GM21515 (cell line): ENCODE measurements around the gene SYNDIG1.

Experiments
- ATAC-seq: cut with Tn5 transposase; IDR thresholded peaks from one replicate; pipeline ENCODE4 v1.9.1; 2021; ENCODE audit not compliant: unreplicated experiment

SYNDIG1 gene

DNA sequence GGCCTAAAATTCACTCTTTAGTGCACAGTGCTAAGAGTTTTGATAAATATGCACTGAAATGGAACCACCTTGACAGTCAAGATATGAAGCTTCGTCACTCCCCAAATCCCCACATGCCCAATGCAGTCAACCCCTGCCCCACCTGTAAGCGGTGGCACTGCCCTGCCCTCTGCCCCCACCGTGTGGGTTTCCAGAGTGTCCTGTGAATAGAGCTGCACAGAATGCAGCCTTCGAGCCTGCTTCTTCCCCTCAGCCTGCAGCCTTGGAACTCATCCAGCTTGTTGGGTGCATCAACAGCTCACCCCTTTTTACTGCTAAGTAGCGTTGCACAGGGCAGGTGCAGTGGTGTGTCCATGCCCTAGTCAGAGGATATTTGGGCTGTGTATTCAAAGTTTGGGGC, 216.3 kb downstream of the SYNDIG1 start:
- no peak for ATAC-seq

DNA sequence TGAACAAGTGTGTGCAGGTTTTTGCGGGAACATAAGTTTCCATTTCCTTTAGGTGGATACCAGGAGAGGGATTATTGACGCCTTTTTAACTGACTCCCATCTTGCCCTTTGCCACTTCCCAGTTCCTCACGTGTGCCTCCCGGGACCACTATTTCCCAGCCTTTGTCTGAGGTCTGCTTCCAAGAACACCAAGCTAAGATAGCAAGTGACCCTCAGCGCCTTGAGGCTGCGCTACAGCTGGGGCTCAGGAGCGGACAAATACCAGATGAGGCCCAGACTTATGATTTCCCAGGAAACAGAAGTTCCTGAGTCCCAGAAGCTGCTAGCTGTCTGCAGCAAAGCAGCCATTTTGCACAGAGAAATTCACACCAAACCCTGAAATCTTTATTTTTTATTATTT, 216.7 kb downstream of the SYNDIG1 start:
- ATAC-seq: no peak

DNA sequence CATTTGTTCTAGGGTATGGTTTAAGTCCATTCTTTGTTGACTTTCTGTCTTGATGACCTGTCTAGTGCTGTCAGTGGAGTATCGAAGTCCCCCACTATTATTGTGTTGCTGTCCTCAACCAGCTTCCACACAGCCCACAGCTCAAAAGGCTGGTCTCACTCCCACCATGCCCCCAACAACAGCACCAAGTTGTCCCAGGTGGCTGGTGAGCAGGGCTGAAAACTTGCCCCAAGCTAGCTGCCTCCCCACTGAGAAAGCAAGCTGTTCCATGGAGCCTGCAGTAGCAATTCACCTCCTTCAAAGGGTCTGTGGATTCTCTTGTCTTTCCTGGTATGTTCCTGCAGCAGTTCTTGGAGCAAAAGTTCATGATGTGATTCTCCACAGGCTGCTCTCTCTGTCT, 221.0 kb downstream of the SYNDIG1 start:
- no peak for ATAC-seq

DNA sequence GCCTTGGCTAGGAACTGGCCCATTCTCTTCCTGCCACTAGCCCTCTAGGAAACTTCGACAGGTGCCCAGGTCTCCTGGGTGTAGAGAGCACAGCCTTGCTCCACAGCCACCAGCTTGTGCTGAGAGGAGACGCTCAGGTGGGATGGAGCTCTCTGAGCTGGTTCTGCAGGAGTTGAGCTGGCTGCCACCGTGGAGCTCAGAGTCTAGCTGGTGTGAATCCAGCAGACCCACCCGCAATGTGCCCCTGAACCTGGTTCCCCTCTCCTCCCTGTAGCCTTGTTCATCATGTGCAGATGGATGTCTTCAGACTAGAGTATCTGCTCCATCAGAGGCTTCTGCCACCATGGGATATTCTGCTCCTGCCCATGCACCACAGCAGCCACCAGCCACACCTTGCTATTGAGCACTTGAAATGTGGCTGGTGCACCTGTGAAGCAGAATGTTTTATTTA, 222.5 kb downstream of the SYNDIG1 start:
- ATAC-seq: no peak

DNA sequence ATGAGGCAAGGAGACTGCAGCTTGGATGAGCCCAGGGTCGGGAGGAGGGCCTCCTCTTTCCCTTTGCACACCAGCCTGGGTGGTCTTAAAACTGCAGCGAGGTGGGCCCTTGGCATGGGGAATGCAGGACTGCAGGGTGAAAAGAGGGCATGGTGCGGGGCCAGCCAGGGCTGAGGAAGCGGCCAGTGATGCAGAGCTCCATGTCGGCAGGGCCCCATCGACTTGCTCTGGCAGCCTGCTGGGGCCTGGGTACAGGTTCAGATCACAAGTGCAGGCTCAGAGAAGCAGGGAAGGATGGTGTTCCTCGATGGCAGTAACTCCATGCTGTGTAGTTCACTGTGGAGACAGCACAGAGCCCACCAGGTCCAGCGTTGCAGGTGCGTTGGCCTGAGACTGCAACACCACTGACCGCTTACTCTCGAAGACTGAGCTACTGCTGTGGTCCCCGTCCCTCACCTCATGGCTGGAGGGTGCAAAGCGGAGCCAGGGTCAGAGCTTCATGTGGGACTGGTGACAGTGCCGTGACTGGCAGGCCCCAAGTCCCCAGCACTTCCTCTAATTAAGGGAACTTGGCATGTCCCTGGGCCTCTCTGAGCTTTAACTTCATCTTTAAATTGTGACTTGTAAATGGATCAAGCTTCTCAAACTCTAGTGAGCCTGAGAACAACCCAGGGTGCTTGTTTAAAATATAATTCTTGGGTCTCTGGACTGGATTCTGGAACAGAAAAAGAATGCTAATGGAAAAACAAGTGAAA, 223.2 kb downstream of the SYNDIG1 start:
- no peak for ATAC-seq

DNA sequence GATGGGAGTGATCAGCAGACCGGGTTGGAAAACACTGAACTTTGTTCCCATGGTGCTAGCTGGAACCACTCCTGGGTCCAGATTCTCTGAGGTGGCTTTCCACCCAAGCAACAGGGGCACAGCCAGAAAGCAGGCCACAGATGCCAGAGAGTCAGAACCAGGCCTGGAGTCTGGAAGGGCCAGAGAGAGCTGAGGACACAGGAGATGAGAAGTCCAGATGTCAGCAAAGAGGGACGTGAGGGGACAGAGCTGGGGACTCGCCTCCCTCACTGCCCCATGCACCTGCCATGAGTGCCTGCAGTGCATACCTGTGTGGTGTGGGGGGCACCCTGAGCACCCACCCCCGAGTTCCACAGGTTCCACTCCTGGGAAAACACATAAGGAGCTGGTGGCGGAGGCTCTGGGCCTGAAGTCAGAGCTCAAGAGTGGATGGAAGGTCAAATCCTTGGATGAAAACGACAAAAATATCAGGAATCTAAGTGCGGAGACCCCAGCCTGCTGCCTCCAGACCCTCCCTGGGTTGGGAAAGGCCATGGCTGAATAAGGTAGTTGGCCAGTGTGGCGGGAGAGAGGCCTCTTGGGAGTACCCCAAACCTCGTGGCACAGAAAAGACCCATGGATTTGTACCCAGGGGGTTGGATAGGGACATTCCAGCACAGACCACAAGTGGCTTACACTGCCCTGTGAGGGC, 224.2 kb downstream of the SYNDIG1 start:
- no peak for ATAC-seq

DNA sequence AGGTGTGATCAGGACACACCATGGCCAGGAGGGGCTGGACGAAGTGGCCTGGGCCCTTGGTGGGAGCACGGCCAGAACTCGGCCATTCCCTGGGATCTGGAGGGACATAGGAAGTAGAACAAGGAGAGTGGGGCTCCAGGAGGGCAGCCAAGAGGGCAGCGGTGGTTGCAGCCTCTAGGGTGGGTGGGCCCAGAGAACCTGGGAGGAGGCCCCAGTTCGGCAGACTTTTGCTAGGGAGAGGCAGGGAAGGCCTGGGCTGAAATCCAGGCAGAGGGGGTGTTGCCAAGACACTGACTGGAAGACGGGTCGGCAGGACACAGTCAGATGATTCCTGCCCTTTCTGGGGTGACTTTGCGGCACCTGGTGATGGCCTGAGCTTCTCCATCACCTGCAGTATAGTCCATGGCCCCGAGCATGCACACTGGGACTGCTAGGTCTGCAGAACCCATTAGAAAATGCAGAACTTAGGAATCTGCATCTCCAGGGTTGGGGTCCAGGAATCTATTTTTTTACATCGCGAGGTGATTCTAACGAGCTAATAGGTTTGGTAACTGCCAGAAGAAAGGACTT, 224.8 kb downstream of the SYNDIG1 start:
- ATAC-seq: no peak

DNA sequence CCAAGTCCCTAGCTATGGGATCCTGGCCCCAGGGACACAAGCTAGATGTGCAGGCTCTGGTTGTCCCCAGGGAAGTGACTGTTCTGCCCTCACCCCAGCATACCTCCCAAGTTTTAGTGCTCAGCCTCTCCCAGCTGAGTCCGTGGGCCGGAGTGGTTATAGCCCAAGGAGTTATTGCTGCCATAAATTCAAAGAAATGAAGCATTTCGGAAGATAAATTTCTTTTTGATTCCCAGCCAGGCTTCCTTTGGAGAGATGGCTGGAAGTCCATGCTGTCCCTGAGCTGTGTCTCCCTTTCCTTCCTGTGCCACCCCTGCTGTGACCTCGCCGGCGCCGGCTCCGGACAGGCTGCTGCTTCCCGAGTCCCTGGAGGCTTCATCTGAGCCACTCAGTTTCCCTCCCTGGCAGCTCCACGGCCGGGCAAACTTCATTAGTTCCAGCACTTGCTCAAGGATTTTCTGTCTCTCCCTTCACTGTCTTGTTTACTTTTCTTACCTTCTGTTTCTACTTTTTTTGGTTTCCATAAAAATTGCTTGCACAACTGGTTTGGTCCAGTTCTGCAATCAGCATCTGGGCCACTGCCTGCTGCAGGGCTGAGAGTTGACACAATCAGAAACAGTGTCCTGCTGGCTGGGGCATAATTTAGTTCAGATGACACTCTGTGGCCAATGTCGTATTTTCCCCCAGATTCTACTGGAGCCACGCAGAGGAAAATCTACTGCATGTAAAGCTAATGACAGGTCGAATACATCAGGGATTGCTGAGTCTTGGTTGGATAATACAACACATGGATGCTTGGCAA, 225.5 kb downstream of the SYNDIG1 start:
- no peak for ATAC-seq

DNA sequence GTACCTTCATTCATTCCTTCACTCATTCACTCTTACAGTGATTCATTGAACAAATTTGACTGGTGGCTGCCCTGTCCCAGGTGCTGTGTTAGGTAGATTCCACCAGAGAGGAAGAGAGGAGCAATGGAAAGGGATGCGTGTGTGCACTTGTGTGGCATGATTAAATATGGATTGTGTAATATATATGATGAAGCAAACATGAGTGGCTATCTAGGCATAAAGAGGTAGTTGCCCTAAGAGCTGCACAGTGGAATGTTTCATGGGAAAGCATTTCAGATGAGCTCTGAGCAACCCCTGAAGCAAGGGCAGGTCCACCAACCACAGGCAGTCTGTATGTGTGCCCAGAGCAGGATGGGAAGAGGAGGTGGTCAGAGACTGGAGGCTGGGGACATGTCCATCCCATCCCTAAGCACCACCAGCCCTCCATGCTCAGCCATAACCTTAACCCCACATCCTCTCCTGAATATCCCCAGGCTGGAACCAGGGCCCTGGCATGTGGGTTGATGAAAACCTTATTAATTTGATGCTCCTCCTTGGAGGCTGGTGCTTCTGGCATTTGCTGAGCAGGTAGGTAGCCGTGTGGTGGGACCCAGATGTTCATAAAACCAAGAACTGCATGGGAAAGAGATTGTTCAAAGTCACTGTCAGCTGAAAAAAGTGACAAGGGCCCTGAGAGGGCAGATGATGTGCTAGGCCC, 226.2 kb downstream of the SYNDIG1 start:
- ATAC-seq: no peak

DNA sequence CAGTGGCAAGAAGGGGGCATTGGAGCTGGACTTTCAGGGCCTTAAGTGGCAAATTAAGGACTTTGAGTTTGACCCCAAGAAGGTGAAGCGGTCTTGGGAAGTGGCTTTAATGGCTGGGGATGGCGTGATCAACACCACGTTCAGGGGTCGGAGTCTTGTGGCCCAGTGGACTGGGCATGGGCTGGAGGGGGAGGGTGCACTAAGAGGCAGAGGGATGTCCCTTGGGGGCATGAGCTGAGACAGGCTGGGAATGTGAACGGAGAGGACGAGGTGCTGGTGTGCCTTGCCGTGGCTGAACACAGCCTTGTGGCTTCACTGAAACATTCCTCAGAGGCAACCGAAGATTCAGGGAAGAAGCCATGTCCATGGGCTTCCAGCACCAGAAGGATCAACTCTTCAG, 227.0 kb downstream of the SYNDIG1 start:
- ATAC-seq: no peak

DNA sequence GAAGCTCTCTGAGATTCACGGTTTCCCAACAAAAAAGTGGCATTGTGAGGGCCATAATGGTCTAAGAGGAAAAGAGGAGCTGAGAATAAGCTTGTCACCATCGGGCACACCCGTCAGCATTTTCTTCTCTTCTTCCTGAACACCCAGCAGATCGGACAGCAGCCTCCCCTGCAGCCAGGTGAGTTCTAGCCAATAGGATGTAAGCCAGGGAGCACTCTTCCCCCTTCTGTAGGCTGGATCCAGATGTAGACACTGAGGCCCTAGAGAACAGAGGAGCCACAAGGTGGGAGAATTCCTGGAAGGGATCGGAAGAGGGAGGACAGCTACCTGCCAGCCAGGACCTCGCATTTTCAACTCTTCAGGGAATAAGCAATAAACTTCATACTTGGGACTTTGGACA, 228.0 kb downstream of the SYNDIG1 start:
- no peak for ATAC-seq

DNA sequence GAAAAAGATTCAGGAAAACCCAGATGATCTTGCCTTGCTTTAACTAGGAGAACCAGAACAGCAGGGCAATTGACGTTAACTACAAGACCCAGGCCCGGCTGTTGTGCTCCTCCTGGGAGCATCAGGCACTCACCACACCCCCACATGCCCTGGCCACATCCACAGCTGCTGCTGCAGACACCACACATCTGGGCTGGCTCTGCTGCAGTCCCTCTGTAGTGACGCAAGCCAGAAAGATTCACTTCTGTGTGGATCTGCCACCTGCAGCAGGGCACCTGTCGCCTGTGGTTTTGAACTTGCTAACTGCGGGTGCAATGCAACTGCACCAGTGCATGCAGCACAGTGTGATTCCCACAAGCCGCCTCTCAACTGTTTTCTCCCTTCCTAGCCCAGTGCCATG, 228.8 kb downstream of the SYNDIG1 start:
- no peak for ATAC-seq

DNA sequence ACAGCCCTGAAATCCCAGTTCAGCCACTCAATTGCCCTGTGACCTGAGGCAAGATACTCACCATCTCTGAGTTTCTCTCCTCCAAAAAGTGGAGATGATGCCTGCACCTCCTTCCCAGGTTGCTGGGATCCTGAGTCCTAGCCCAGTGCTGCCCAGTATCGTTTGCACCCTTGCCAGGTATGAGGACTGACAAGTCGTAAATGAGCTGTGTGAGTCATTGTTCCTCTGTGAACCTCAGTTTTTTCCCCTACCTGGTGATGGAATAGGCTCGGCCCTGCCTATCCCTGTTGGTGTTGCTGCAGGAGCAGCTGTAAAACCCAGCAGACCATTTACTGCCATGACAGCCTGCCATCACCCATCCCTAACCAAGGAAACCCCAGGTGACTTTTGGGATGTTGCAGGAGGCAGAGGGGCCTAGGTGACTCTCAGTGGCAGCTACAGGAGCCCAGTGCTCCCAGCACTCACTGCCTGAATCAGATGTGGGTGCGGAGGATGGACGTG, 229.3 kb downstream of the SYNDIG1 start:
- ATAC-seq: no peak

DNA sequence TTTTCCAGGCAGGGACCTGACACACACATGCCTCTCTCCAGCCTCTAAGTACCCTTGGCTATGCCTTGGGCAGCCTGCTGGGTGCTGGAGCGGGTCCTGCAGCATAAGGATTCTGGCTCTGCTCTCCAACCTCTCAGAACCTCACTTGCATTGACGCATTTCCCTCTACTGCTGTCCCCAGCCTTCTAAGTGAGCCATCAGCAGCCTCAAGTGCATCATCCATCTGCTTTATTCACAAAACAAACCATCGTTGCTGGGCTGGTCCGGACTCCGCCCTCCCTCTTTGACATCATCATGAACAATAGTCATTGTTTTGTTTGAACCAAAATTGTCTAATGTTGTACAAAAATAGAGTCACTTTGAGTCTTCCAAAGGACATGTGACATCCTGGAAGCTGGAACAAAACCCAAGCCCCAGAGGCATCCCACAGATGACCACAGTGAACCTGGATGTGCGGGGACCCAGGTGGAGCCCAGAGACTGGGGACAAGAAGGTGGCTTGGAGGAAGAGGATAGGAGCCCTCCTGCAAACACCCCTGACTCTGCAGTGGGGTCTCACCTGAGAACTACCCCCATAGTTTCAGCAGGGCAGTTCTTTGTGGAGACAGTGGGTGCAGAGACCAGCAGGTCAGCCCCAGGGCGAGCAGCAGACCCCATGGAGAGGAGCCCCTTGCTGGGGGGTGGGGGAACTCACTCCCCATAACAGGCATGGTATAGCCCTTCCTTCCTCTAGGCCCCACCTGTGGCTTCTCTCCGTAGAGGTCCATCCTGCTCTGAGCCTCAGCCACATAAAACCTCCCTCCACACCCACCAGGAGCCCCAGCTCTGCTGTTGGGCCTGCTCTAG, 230.1 kb downstream of the SYNDIG1 start:
- no peak for ATAC-seq

DNA sequence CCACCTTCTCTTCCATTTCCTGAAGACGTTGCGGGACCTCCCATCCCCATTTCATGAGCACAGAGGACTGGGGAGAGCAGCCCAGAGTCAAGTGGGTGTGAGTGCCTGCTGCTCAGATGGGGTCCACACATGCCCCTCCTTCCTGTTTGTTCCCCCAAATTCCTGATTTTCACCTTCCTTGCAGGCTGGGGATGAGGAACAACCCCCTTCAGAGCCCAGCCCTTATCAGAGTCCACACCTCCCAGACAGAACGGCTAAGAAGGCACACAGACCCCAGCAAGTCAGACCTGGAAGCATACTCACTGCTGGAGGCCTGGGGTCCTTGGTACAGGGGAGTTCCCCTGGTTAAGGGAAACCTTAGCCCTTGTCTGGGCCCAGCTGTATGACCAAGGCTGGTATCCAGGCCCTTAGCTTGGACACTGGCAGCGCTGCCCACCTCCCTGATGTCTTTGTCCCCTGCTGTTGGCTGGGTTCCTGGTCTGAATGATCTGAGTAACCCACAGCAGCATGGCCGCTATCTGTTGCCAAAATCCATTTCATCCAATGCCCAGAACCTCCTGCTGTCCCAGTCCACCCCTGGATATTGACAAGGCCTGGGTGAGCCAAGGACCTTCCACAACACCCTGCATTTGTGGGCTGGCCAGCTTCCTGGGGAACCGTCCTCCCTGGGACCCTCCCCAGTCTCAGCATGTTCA, 230.9 kb downstream of the SYNDIG1 start:
- ATAC-seq: no peak

DNA sequence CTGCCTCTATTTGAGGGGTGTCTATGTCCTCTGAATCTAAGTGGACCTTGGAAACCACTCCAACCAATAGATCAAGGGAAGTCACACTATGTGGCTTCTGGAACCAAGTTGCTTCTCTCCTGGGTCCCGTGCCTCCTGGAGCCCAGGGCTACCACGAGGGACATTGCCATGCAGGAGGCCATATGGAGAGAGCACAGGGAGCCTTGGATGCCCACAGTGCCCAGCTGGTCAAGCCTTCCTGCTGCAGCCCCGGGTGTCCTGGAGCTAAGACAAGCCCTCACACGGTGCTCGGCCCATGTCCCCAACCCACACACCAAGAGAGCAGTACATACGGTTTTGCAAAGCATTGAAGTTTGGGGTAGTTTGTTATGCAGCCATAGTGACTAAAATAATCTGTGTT, 231.6 kb downstream of the SYNDIG1 start:
- ATAC-seq: no peak

DNA sequence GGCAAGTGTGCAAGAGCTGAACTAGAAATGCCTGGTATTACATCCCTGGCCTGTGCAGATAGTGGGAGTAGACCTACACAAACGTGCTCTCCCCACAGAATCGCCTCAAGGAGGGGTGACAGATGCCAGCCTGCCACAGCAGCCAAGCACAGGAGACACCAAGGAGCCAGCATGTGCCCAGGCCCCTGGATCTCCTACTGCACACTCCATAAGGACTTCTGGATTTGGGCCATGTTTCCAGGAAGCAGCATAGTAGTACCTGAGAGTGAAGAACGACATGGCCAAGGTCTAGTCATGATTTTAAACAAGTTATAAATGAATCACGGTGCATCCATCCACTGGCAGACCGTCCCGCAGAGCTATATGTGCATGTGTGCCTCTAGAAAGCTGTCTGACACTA, 232.2 kb downstream of the SYNDIG1 start:
- no peak for ATAC-seq

DNA sequence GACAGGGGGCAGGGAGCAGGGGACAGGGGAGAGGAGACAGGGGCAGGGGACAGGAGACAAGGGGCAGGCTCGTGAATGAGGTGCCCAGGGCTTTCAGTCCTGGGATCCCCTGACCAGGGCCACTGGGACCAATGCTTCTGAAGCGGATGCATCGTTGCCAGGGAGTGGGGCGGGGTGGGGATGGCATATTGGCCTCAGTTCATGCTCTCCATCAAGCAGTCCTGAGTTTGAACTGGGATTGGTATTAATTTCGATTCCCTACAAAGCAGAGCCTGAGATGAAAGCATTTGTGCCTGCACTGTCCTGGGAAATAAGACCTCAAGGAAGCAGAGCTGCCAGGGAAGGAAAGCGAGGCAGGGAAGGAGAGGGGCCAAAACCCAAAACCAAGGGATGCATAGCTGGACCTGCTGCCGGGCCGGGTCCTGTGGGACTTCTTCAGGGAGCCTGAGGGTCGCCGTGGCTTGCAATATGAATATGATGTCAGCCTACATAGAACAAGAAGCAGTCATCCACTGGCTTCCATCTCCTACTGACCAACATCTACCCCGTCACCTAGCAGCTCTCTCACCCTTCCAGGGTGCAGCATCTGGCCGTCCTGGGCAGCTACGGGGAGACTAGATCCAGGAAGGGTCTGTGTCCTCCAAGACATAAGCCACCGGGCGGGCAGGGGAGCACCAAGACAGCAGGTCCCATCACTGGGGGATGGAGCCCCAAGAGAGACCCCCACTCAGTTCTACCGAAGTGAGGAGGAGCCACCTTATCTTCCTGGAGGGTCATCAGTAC, 233.3 kb downstream of the SYNDIG1 start:
- no peak for ATAC-seq

DNA sequence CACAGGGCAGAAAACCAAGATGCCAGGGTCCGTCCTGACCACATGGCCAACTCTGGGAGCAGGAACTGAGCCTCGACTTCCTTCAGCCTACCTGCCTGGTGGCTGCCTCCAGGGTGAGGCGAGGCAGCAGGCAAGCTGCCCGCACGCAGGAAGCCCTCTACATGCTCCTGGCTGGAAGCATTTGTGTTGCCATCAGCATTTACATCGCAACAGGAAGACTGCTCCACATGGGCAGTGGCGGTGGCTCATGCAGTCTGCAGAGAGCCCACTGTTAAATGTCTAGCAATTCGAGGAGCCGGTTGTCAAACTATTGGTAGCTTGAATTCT, 233.8 kb downstream of the SYNDIG1 start:
- ATAC-seq: no peak
